ENCODE measurements around the gene MLXIPL. TPM values are rescaled to one million over a fixed set of nuclear protein-coding genes. Genes with fewer than 3 reads are reported as not detected.

Gene MLXIPL
- total RNA-seq, 1 experiment from 2014 or later: 6.1 TPM

GRCh38 chr7:73622909-73623797 is 1.2 kb downstream of the MLXIPL start:
- TF ChIP-seq CTCF (conservative IDR thresholded peaks at IDR 0.05): no peak
- H2AFZ ChIP-seq (ENCODE audit: low read length): no peak overlapping the region
- peak overlapping the region; percentile 61 to 90 for H3K4me3 Mint-ChIP-seq
- H3K27ac ChIP-seq (ENCODE audit: insufficient read length, low read depth, low read length): no peak overlapping the region
- no peaks in the 10 kb centered on the region; the same call in 1 of the 2 replicates for H3K4me1 ChIP-seq (ENCODE audit: insufficient read depth, low read length)
- peak overlapping the region; percentile 1 for H2BK12ac ChIP-seq (ENCODE audit: insufficient read length, low read depth, low read length)
- no peaks in the 10 kb centered on the region for H3K9me3 Mint-ChIP-seq
- no peaks in the 10 kb centered on the region for H3K79me1 ChIP-seq (ENCODE audit: insufficient read depth, low read depth, low read length, poor library complexity, severe bottlenecking)
- no peak overlapping the region for H2BK20ac ChIP-seq (ENCODE audit: low read depth, low read length, poor library complexity, severe bottlenecking)
- peak overlapping the region; percentile 85 for H3K4me2 ChIP-seq (ENCODE audit: insufficient read depth, insufficient read length, low read length)
- no peak overlapping the region; the same call in 1 of the 2 replicates for H3K14ac ChIP-seq (ENCODE audit: insufficient read depth, low read length)
- no peak overlapping the region for H2AK5ac ChIP-seq (ENCODE audit: insufficient read length, low read length)
- H3K27ac Mint-ChIP-seq: no peak overlapping the region
- no peaks in the 10 kb centered on the region for H3K9me3 ChIP-seq (ENCODE audit: control insufficient read depth, low read depth, low read length)
- no peak overlapping the region for H2BK120ac ChIP-seq (ENCODE audit: low read depth, low read length, poor library complexity, severe bottlenecking)
- no peak overlapping the region for H3K18ac ChIP-seq (ENCODE audit: insufficient read length, low read depth, low read length)
- no peak overlapping the region for H3T11ph ChIP-seq (ENCODE audit: low read length)
- peaks cover 48% of the 10 kb centered on the region for H3K27me3 Mint-ChIP-seq (ENCODE audit: low read depth)
- peak; percentile 95 for DNase-seq
- no peaks in the 10 kb centered on the region for H3K79me2 ChIP-seq (ENCODE audit: insufficient read depth, low read length)
- no peak overlapping the region for H3K23ac ChIP-seq (ENCODE audit: insufficient read length, low read depth, low read length)
- H3K56ac ChIP-seq (ENCODE audit: insufficient read length, low read depth, low read length): no peak overlapping the region
- H2BK5ac ChIP-seq (ENCODE audit: insufficient read length, low read length): no peak overlapping the region
- H3K4me1 Mint-ChIP-seq: peaks cover 2 to 33% of the 10 kb centered on the region in 2 experiments; a peak in 2 of 4 replicates
- H4K8ac ChIP-seq (replicated peaks; ENCODE audit: insufficient read length, low read depth, low read length): no peak overlapping the region
- no peak overlapping the region for H3K9ac ChIP-seq (ENCODE audit: extremely low read depth, insufficient read length, low read length)
- no peak overlapping the region for H3K4ac ChIP-seq (ENCODE audit: low read depth, low read length)
- H3K36me3 Mint-ChIP-seq (ENCODE audit: insufficient read depth in 1 of 3, low read depth in 3 of 3): peaks cover 0 to 5% (median 0%) of the 10 kb centered on the region in 3 experiments; a peak in 1 of 7 replicates
- no peak overlapping the region for H4K91ac ChIP-seq (ENCODE audit: insufficient read length, low read depth, low read length)
- H4K5ac ChIP-seq (ENCODE audit: insufficient read length, low read depth, low read length): no peak overlapping the region
- H3K23me2 ChIP-seq (ENCODE audit: insufficient read length, low read depth, low read length, poor library complexity, severe bottlenecking): peaks cover 15% of the 10 kb centered on the region
- no peak overlapping the region for H2BK15ac ChIP-seq (ENCODE audit: low read depth, low read length)
- no peaks in the 10 kb centered on the region for H4K20me1 ChIP-seq (ENCODE audit: control insufficient read depth, insufficient read depth, insufficient read length)
- no peaks in the 10 kb centered on the region for H3K27me3 ChIP-seq (ENCODE audit: insufficient read depth, low read length)
- no CpG with 5 or more reads among the region's 58 CpGs for WGBS (ENCODE audit: extremely low coverage, insufficient read length, low lambda C conversion rate)

Data from H9 (cell line).